ENCODE data around the gene APOA1.

Gene APOA1

DNA sequence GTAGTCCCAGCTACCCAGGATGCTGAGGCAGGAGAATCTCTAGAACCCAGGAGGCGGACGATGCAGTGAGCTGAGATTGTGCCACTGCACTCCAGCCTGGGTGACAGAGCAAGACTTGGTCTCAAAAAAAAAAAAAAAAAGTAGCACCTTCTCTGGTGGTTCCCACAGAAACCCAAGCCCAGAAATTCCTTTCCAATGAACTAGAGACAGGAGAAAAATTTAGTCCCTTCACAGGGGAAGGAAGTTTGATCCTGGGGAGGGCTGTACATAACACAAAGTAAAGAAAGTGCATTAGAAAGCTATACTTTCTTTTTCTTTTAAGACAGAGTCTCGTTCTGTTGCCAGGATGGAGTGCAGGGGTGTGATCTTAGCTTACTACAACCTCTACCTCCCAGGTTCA is 25.5 kb upstream of the APOA1 start:
- no peaks in the 10 kb centered on the region for H3K27me3 ChIP-seq
- no peak for DNase-seq
- H3K9me3 ChIP-seq = no peaks in the 10 kb centered on the region
- H3K4me3 ChIP-seq (ENCODE audit: low read depth, low read length) = no peak overlapping the region
- H3K4me1 ChIP-seq = no peaks in the 10 kb centered on the region
- TF ChIP-seq, protein P1, sequence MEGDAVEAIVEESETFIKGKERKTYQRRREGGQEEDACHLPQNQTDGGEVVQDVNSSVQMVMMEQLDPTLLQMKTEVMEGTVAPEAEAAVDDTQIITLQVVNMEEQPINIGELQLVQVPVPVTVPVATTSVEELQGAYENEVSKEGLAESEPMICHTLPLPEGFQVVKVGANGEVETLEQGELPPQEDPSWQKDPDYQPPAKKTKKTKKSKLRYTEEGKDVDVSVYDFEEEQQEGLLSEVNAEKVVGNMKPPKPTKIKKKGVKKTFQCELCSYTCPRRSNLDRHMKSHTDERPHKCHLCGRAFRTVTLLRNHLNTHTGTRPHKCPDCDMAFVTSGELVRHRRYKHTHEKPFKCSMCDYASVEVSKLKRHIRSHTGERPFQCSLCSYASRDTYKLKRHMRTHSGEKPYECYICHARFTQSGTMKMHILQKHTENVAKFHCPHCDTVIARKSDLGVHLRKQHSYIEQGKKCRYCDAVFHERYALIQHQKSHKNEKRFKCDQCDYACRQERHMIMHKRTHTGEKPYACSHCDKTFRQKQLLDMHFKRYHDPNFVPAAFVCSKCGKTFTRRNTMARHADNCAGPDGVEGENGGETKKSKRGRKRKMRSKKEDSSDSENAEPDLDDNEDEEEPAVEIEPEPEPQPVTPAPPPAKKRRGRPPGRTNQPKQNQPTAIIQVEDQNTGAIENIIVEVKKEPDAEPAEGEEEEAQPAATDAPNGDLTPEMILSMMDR (IDR thresholded peaks at IDR 0.05; ENCODE audit: low read depth, low read length) = no peak
- H3K36me3 ChIP-seq = peaks cover 72% of the 10 kb centered on the region

DNA sequence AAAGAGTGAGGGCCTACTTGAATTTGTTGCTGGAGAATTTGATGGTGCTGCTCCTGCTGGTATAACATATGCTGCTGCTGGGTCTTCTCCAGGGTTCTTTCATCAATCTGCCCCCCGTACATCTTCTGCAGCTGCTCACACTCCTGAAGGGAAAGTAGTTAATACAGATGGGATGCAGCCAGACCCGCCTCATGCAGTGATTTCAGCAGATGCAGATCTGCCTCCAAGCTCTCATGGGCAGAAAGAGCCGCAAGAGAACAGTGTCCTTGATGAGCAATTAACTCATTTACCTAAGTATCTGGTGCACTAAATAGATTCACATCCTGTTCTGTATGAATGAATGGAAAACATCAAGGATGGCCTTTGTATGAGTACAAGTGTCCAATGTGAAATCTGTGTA is 24.8 kb upstream of the APOA1 start:
- no peak overlapping the region for H3K4me3 ChIP-seq (ENCODE audit: low read depth, low read length)
- peaks cover 80% of the 10 kb centered on the region for H3K36me3 ChIP-seq
- TF ChIP-seq, protein P1 (IDR thresholded peaks at IDR 0.05; ENCODE audit: low read depth, low read length) = no peak
- H3K4me1 ChIP-seq = no peaks in the 10 kb centered on the region
- no peaks in the 10 kb centered on the region for H3K9me3 ChIP-seq
- no peak for DNase-seq
- H3K27me3 ChIP-seq = no peaks in the 10 kb centered on the region

DNA sequence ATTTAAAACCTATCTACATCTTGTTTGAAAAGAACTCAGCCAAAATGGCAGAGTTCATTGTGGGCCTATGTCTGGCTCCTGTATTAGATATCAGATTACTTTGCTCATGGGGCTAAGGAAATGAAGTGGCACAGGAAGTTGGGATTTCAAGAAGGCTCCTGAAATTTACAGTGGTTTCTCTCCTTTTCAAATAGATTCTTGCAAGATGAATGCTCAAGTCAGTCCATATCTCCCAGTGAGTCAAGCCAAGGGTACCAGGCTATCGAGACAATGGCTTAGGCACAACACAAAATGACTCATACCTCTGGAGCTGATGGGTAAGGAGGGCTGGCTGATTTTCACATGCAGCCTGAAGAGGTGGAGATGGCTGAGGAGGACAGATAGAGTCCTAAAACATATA is 24.1 kb upstream of the APOA1 start:
- Histone ChIP-seq H3K4me3 (ENCODE audit: low read depth, low read length) (no peak overlapping the region), H3K4me1 (no peaks in the 10 kb centered on the region), H3K9me3 (no peaks in the 10 kb centered on the region), H3K36me3 (peaks cover 75% of the 10 kb centered on the region), H3K27me3 (no peaks in the 10 kb centered on the region)
- no peak for DNase-seq
- TF ChIP-seq, protein P1 (IDR thresholded peaks at IDR 0.05; ENCODE audit: low read depth, low read length) = no peak

DNA sequence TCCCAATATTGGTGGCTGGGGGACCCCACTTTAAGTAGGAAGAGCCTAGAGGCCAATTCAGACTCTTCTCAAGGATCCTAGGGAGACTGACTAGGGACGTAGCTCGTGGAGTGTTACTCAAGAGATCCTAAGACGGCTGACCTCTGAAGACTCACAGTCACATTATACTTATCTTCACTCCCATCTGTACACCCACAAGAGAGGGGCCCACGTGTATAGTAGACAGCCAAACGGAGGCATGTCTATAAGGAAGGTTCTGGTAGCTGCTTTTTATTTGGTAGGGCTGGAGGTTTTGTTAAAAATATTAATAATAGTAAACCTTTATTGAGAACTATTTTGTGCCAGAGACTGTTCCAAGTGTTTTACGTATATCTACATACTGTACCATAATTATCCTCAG is 22.9 kb upstream of the APOA1 start:
- Histone ChIP-seq H3K4me3 (ENCODE audit: low read depth, low read length) (no peak overlapping the region), H3K27me3 (no peaks in the 10 kb centered on the region), H3K4me1 (no peaks in the 10 kb centered on the region), H3K9me3 (no peaks in the 10 kb centered on the region), H3K36me3 (peaks cover 70% of the 10 kb centered on the region)
- TF ChIP-seq, protein P1 (IDR thresholded peaks at IDR 0.05; ENCODE audit: low read depth, low read length) = no peak
- DNase-seq = no peak

DNA sequence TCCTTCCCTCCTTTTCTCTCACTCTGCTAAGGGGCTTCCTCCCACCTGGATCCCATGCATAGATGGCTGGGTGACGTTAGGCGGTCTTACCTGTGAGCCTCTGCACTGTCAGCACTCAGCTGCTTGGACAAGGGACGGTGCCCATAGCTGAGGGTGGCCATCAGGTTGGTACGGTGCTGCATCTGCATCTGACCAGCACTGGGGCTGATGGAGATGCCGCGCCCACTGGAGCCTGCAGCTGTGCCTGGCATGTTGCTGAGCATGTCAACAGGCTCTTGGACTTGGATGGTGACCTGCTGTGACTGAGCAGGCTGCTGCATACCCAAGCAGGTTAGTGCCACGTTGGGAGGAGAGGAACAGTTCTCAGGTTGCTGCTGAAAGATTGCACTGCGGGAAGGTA is 21.8 kb upstream of the APOA1 start:
- H3K27me3 ChIP-seq = no peaks in the 10 kb centered on the region
- H3K4me3 ChIP-seq (ENCODE audit: low read depth, low read length) = no peak overlapping the region
- H3K4me1 ChIP-seq = no peaks in the 10 kb centered on the region
- no peaks in the 10 kb centered on the region for H3K9me3 ChIP-seq
- TF ChIP-seq, protein P1 (IDR thresholded peaks at IDR 0.05; ENCODE audit: low read depth, low read length) = no peak
- peaks cover 68% of the 10 kb centered on the region for H3K36me3 ChIP-seq
- no peak for DNase-seq

DNA sequence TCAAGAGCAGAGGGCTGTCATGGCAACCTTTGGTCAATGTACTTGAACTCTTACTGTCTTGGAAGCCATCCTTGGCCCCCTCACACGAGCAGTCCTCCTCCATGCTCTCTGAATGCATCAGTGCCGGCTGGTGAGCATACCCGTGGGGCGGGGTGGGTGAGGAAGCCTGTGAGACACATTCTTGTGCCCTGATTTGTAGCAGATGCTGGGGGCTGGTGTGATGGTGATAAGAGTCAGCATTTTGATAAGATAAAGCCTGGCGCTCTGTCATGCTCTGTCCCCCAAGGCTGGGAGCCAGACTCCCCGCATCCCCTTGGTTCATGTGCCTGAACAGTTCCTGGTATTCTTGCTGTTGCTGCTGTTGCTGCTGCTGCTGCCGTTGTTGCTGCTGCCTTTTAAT is 20.5 kb upstream of the APOA1 start:
- H3K36me3 ChIP-seq = peaks cover 70% of the 10 kb centered on the region
- TF ChIP-seq, protein P1 (IDR thresholded peaks at IDR 0.05; ENCODE audit: low read depth, low read length) = no peak
- H3K9me3 ChIP-seq = no peaks in the 10 kb centered on the region
- DNase-seq = no peak
- H3K4me3 ChIP-seq (ENCODE audit: low read depth, low read length) = no peak overlapping the region
- no peaks in the 10 kb centered on the region for H3K4me1 ChIP-seq
- H3K27me3 ChIP-seq = no peaks in the 10 kb centered on the region

Data from BE2C (cell line).